Measurements from ENCODE around the gene SPACDR.
"Not testable (repeated sequence)": the region's sequence is repeated elsewhere in the genome, so short reads cannot be mapped to it uniquely, and the experiment has no call there.

The SPACDR gene

DNA sequence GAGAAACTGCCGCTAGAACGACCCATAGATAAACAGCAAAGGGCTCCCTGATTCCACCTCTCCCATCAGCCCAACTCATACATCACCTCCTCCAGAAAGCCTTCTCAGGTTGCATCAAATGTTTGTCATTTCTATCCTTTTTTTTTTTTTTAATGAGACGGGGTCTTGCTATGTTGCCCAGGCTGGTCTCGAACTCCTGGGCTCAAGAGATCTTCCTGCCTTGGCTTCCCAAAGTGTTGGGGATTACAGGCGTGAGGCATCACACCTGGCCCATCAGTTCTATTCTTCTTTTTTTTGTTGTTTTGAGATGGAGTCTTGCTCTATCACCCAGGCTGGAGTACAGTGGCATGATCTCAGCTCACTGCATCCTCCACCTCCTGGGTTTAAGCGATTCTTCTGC is 7.0 kb downstream of the SPACDR start:
- peaks cover 15% of the 10 kb centered on the region for H3K4me1 Mint-ChIP-seq (ENCODE audit: low read depth)

DNA sequence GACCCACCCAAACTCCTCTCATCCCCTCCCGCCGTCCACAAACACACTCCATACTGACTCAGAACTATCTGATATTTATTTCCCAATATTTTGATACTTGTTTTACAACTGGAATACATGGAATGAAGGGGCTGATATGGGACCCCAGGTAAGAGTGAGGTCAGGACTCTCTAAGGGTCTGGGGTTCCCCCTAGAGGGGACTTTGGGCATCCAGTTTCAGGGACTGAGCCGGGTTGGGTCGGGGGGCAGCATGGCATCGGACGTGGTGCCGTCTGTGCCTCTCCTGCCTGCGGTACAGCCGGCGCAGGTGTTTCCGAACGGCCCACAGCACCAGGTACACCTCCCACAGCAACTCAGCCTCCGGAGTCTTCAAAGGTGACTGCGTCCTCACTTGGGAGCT is 7.5 kb downstream of the SPACDR start:
- no peaks in the 10 kb centered on the region for H3K9me3 Mint-ChIP-seq
- H3K4me3 Mint-ChIP-seq, result no peak overlapping the region
- no peak for DNase-seq
- H3K27ac Mint-ChIP-seq, result no peak overlapping the region
- H3K27me3 Mint-ChIP-seq, result no peaks in the 10 kb centered on the region
- peaks cover 15% of the 10 kb centered on the region for H3K4me1 Mint-ChIP-seq (ENCODE audit: low read depth)
- peaks cover 18% of the 10 kb centered on the region for H3K36me3 Mint-ChIP-seq (ENCODE audit: low read depth)

More for the DNA sequence above, 7.0 kb downstream of the SPACDR start:
- Mint-ChIP-seq H3K9me3 (no peaks in the 10 kb centered on the region), H3K27ac (no peak overlapping the region), H3K4me3 (no peak overlapping the region), H3K27me3 (no peaks in the 10 kb centered on the region), H3K36me3 (ENCODE audit: low read depth) (peaks cover 19% of the 10 kb centered on the region)
- no peak for DNase-seq

DNA sequence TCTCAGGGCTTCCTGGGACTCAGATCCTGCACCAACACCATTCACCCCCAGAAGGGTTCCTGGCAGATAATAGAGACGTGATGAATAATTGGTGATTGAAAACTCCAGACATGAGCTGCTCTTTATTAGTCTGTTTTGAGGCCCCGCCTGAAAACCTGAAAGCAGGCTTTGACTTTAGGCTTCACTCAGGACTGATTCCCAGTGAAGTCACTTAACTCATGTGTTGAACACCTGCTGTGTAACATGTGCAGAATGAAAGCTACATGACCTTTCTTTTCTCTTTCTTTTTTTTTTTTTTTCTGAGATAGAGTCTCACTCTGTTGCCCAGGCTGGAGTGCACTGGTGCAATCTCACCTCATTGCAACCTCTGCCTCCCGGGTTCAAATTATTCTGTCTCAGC is 8.9 kb downstream of the SPACDR start:
- no peak overlapping the region for H3K27ac Mint-ChIP-seq
- DNase-seq, result no peak
- no peak overlapping the region for H3K4me3 Mint-ChIP-seq
- peaks cover 10% of the 10 kb centered on the region for H3K36me3 Mint-ChIP-seq (ENCODE audit: low read depth)
- H3K4me1 Mint-ChIP-seq (ENCODE audit: low read depth), result peaks cover 21% of the 10 kb centered on the region
- H3K27me3 Mint-ChIP-seq, result no peaks in the 10 kb centered on the region
- no peaks in the 10 kb centered on the region for H3K9me3 Mint-ChIP-seq

DNA sequence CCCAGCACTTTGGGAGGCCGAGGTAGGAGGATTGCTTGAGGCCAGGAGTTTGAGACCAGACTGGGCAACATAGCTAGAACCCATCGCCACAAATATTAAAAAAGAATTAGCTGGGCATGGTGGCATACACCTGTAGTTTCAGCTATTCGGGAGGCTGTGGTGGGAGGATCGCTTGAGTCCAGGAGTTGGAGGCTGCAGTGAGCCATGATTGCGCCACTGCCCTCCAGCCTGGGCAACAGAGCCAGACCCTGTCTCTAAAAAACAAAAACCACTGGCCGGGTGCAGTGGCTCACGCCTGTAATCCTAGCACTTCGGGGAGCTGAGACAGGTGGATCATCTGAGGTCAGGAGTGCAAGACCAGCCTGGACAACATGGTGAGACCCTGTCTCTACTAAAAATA is 10.2 kb downstream of the SPACDR start:
- peaks cover 22% of the 10 kb centered on the region for H3K4me1 Mint-ChIP-seq (ENCODE audit: low read depth)
- H3K9me3 Mint-ChIP-seq; H3K4me3 Mint-ChIP-seq; H3K27me3 Mint-ChIP-seq; DNase-seq; H3K27ac Mint-ChIP-seq; H3K36me3 Mint-ChIP-seq (ENCODE audit: low read depth): not testable (repeated sequence)

DNA sequence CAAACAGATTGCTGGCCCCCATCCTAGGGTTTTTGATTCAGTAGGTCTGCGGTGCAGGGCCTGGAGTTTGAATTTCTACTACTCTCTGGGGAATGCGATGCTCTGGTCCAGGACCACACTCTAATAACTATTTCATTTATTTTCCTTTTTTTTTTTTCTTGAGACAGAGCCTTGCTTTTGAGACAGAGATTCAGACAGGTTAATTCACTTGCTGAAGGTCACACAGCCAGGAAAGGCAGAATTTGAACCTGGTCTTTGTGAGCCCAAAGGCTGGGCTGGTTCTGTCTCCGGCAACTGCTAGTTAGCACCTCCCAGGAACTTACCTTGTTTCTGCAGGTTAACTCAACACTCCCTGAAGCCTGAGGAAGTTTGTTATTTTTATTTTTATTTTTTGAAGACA is 11.5 kb downstream of the SPACDR start:
- DNase-seq, result no peak
- no peak overlapping the region for H3K4me3 Mint-ChIP-seq
- H3K27ac Mint-ChIP-seq, result no peak overlapping the region
- H3K36me3 Mint-ChIP-seq (ENCODE audit: low read depth), result no peaks in the 10 kb centered on the region
- peaks cover 18% of the 10 kb centered on the region for H3K4me1 Mint-ChIP-seq (ENCODE audit: low read depth)
- no peaks in the 10 kb centered on the region for H3K27me3 Mint-ChIP-seq
- H3K9me3 Mint-ChIP-seq, result no peaks in the 10 kb centered on the region

DNA sequence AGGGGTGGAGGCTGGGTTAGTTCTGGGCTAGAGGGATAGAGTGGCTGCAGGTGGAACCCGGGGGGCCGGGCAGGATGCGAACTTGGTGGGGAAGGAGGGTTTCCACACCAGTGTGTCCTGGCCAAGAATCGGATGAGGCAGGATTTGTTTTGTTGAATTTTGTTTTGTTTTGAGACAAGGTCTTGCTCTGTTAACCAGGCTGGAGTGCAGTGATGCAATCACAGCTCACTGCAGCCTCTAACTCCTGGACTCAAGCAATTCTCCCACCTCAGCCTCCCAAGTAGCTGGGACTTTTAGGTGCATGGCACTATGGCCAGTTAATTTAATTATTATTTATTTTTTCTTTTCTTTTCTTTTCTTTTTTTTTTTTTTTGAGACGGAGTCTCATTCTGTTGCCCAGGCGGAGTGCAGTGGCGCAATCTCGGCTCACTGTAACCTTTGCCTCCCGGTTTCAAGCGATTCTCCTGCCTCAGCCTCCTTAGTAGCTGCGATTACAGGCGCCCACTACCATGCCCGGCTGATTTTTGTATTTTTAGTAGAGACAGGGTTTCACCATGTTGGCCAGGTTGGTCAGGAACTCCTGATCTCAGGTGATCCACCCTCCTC is 14.8 kb downstream of the SPACDR start:
- H3K4me1 Mint-ChIP-seq (ENCODE audit: low read depth), result peaks cover 16% of the 10 kb centered on the region
- peak overlapping the region; percentile 6 for H3K27ac Mint-ChIP-seq
- no peaks in the 10 kb centered on the region for H3K27me3 Mint-ChIP-seq
- no peak for DNase-seq
- H3K9me3 Mint-ChIP-seq, result no peaks in the 10 kb centered on the region
- no peak overlapping the region for H3K4me3 Mint-ChIP-seq
- no peaks in the 10 kb centered on the region for H3K36me3 Mint-ChIP-seq (ENCODE audit: low read depth)

DNA sequence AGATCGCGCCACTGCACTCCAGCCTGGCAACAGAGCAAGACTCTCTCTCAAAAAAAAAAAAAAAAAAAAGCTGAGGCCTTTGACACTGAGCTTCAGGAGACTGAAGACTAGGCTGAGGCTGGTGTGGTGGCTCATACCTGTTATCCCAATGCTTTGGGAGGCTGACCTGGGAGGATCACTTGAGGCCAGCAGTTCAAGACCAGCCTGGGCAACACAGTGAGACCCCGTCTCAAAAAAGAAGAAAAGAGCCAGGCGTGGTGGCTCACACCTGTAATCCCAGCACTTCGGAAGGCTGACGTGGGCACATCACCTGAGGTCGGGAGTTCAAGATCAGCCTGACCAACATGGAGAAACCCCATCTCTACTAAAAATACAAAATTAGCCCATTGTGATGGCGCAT is 16.7 kb downstream of the SPACDR start:
- DNase-seq; H3K9me3 Mint-ChIP-seq; H3K27me3 Mint-ChIP-seq; H3K4me3 Mint-ChIP-seq; H3K36me3 Mint-ChIP-seq (ENCODE audit: low read depth); H3K27ac Mint-ChIP-seq: not testable (repeated sequence)
- H3K4me1 Mint-ChIP-seq (ENCODE audit: low read depth), result peaks cover 20% of the 10 kb centered on the region

DNA sequence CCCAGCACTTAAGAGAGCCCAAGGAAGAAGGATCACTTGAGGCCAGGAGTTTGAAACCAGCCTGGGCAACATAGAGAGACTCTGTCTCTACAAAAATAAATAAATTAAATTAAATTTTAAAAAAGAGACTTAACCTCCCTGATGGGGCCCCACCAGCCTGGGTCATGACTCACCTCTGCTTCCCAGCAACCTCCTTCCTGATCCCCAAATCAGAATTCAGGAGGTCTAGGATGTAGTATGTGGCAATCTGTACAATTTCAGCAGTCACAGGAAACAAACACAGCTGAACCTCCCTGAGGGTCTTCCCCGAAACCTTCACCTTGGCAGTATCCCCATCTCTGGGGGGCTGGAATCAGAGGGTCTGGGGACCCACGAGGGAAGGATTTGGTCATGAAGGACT is 18.0 kb downstream of the SPACDR start:
- no peak for DNase-seq

DNA sequence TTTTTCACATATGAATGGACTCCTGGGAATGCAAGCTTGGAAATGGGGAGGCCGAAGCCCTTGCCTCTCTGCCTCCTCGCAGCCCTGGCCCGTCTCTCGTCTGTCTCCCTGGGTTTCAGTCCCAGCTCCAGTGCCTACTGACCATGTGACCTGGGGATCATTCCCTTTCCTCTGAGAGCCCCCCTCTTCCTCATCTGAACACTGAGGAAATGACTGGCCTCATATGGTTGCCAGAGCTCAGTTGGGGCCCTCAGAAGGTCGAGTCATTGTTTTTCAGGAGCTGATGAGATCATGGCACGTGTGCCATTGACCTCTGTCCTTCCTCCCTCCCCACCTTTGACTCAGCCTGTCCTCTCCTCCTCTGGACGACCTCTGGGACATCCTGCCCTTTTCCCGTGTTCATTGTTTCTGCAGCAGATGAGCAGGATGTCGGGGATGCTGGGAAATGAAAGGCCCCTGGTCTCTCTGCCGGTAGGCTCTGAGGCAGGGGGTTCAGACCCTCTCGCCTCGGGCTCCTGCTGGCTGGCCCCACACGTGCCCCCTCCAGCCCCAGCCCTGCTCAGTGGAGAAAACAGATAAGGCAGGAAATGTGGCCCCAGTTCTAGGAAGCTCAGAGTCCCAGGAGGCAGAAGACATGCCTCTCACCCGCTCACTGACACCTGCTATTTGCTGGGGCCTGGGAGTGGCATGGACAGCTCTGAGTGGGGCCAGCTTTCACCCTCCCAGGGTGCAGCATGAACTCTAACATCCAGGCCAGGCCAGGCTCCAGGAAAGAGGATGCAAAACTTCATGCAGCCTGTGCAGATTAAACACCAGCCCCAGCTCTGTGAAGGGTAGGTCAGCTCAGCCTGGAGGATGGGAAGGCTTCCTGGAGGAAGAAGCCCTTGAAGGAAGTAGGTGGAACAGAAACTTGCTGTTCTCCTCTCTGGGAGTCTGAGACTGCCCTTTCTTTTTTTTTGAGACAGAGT is 19.5 kb downstream of the SPACDR start:
- no peaks in the 10 kb centered on the region for H3K9me3 Mint-ChIP-seq
- no peaks in the 10 kb centered on the region for H3K27me3 Mint-ChIP-seq
- H3K4me1 Mint-ChIP-seq (ENCODE audit: low read depth), result peaks cover 12% of the 10 kb centered on the region
- no peak overlapping the region for H3K4me3 Mint-ChIP-seq
- H3K36me3 Mint-ChIP-seq (ENCODE audit: low read depth), result no peaks in the 10 kb centered on the region
- peak overlapping the region; percentile 85 for H3K27ac Mint-ChIP-seq
- peak; percentile 37 for DNase-seq

More for the DNA sequence above, 18.0 kb downstream of the SPACDR start:
- peaks cover 20% of the 10 kb centered on the region for H3K4me1 Mint-ChIP-seq (ENCODE audit: low read depth)
- H3K27ac Mint-ChIP-seq, result peak overlapping the region; percentile 52
- H3K9me3 Mint-ChIP-seq, result no peaks in the 10 kb centered on the region
- no peak overlapping the region for H3K4me3 Mint-ChIP-seq
- H3K27me3 Mint-ChIP-seq, result no peaks in the 10 kb centered on the region
- H3K36me3 Mint-ChIP-seq (ENCODE audit: low read depth), result no peaks in the 10 kb centered on the region

DNA sequence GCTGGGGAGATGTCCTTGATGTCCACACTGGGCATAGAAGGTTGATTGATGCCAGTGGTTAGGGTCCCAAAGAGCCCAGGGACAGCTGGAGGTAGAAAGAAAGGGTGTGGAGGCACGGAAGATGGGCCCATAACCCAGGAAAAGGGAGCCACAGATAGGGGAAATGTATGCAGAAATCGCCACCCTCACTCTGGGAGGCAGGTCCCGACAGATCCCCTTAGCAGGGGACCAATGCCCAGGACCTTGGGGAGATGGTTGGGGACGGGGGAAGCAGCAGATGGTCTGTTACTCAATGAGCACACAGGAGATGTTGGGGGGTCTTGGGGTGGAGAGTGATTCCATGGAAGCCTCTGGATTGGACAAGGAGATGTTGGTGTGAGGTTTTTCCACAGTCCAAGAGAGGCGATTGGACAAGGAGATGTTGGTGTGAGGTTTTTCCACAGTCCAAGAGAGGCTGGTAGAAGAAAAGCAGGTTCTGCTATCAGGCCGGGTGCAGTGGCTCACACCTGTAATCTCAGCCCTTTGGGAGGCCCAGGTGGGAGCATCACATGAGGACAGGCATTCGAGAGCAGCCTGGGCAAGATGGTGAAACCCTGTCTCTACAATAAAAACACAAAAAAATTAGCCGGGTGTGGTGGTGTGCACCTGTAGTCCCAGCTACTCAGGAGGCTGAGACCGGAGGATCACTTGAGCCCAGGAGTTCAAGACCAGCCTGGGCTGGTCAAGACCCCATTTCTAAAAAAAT is 20.8 kb downstream of the SPACDR start:
- H3K4me1 Mint-ChIP-seq (ENCODE audit: low read depth), result peaks cover 12% of the 10 kb centered on the region
- H3K9me3 Mint-ChIP-seq, result no peaks in the 10 kb centered on the region

DNA sequence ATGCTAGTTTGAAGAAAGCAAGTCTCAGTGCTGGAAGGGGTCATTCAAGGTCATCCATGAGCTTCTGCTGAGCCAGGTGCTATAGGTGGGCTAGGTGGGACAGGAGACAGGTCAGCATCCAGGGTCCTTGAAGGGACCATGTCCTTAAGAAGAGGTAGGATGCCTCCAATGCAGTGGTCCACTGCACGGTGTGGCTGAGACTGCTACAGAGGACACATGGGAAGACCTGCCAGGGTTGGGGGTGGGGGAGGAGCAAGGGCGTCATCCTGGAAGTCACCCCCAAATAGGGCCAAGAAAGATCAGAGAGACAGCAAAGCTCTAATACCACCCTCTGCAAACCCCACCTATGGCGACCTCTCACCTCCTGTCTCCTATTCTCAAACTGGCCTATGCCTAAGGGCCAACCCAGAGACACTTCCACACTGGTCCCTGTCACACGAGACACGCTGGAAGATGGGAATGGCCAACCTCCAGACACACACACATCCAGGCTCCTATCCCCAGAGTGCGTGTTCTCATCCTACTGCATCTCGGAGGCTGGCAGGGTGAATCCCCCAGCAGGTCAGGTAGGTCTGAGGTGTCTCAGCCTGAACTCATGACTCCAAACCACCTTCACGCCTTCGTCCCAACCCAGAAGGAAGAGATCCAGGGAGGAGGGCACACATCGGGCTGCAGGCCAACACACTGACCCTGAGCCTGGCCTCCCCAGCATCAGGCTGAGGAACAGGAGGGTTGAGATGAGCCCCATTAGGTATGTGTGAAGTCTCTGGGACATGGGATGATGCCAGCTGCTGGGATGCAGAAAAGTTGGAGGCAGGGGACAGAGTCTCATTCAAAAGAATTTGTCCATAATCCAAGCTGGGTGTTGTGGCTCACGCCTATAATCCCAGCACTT is 22.2 kb downstream of the SPACDR start:
- H3K4me1 Mint-ChIP-seq (ENCODE audit: low read depth), result peaks cover 13% of the 10 kb centered on the region
- H3K4me3 Mint-ChIP-seq, result no peak overlapping the region
- no peak overlapping the region for H3K27ac Mint-ChIP-seq
- DNase-seq, result peak; percentile 19
- no peaks in the 10 kb centered on the region for H3K27me3 Mint-ChIP-seq
- no peaks in the 10 kb centered on the region for H3K9me3 Mint-ChIP-seq
- no peaks in the 10 kb centered on the region for H3K36me3 Mint-ChIP-seq (ENCODE audit: low read depth)

More for the DNA sequence above, 20.8 kb downstream of the SPACDR start:
- H3K4me3 Mint-ChIP-seq, result no peak overlapping the region
- H3K36me3 Mint-ChIP-seq (ENCODE audit: low read depth), result no peaks in the 10 kb centered on the region
- H3K27me3 Mint-ChIP-seq, result no peaks in the 10 kb centered on the region
- peak; percentile 21 for DNase-seq
- peak overlapping the region; percentile 22 for H3K27ac Mint-ChIP-seq

DNA sequence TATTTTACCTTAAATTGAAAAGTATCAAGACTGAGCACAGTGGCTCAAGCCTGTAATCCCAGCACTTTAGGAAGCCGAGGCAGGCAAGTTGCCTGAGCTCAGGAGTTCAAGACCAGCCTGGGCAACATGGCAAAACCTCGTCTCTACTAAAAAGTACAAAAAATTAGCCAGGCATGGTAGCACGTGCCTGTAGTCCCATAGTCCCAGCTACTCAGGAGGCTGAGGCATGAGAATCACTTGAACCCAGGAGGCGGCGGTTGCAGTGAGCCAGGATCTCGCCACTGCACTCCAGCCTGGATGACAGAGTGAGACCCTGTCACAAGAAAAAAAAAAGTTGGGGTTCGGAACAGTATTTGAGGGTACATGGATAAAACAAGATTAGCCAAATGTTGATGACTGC is 24.8 kb downstream of the SPACDR start:
- not testable (repeated sequence) for DNase-seq, H3K27ac Mint-ChIP-seq, H3K4me3 Mint-ChIP-seq, H3K27me3 Mint-ChIP-seq, H3K9me3 Mint-ChIP-seq
- Mint-ChIP-seq H3K36me3 (ENCODE audit: low read depth) (peaks cover 17% of the 10 kb centered on the region), H3K4me1 (ENCODE audit: low read depth) (peaks cover 17% of the 10 kb centered on the region)

DNA sequence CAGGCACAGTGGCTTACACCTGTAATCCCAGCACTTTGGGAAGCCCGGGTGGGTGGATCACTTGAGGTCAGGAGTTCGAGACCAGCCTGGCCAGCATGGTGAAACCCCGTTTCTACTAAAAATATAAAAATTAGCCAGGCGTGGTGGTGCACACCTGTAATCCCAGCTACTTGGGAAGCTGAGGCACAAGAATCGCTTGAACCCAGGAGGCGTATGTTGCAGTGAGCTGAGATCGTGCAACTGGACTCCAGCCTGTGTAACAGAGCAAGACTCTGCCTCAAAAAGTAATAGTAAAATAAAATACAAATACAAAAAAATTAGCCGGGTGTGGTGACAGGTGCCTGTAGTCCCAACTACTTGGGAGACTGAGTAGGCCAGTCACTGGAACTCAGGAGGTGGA is 25.3 kb downstream of the SPACDR start:
- DNase-seq, H3K27me3 Mint-ChIP-seq, H3K4me3 Mint-ChIP-seq, H3K27ac Mint-ChIP-seq, H3K9me3 Mint-ChIP-seq: not testable (repeated sequence)
- Mint-ChIP-seq H3K4me1 (ENCODE audit: low read depth) (peaks cover 19% of the 10 kb centered on the region), H3K36me3 (ENCODE audit: low read depth) (peaks cover 22% of the 10 kb centered on the region)

DNA sequence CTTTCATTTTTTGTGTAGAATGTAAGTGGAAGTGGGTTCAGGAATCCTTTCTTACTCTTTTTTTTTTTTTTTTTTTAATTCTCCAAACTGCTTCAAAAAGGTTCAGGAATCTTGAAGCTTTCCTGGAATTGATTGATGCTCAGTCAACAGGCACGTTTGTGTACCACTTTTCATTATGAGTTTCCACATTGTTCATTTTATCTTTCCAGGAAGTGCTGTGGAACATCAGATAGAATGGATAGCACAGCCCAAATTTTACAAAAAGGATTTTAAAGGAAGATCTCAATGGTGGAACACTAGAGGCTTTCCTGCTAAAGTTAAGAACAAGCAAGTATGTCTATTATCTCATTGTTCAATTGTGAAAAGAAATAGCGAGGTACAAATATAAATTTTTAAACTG is 25.9 kb downstream of the SPACDR start:
- H3K9me3 Mint-ChIP-seq, result no peaks in the 10 kb centered on the region
- peaks cover 24% of the 10 kb centered on the region for H3K4me1 Mint-ChIP-seq (ENCODE audit: low read depth)
- H3K4me3 Mint-ChIP-seq, result no peak overlapping the region
- DNase-seq, result no peak
- H3K36me3 Mint-ChIP-seq (ENCODE audit: low read depth), result peaks cover 28% of the 10 kb centered on the region
- no peaks in the 10 kb centered on the region for H3K27me3 Mint-ChIP-seq
- no peak overlapping the region for H3K27ac Mint-ChIP-seq

All from activated T-cell treated with anti-CD3 and anti-CD28 coated beads, Interleukin-2, amount 50 U/mL, for 24 hours (primary cell).